HepG2 (cell line): ENCODE results near the gene CBX7. TPM values are rescaled to one million over a fixed set of nuclear protein-coding genes. Genes with fewer than 3 reads are reported as not detected.
A peak's percentile ranks its signal among the peaks of the same experiment; 100 is the strongest.

Experiments
- ATM ChIP-seq: fragments of 450-650 bp; IDR thresholded peaks from 2 replicates; pipeline ENCODE4 v1.7.1; 2017; ENCODE audit warnings: mild to moderate bottlenecking, borderline replicate concordance
- DPF2 ChIP-seq: sonication (generic); formaldehyde crosslinking; IDR thresholded peaks from 2 replicates; pipeline ENCODE4 v1.4.0; 2020; ENCODE audit warnings: mild to moderate bottlenecking, low read depth, missing genetic modification reagents, borderline replicate concordance
- ETV5 ChIP-seq: IDR thresholded peaks from 2 replicates; pipeline ENCODE4 v1.6.1; 2018; ENCODE audit warnings: missing biosample characterization, missing genetic modification reagents, inconsistent platforms, borderline replicate concordance
- FOXK2 ChIP-seq: fragments of 450-650 bp; IDR thresholded peaks from 2 replicates; pipeline ENCODE4 v1.6.1; 2016
- FOXP1 ChIP-seq, 2 experiments: fragments of 450-650 bp in 1 of 2; IDR thresholded peaks; 2 replicates each; pipeline ENCODE4 v1.6.1; 2017 to 2018; ENCODE audit warnings: antibody characterized with exemption in 1 of 2
- HNF4A ChIP-seq: sonication (generic); formaldehyde crosslinking; IDR thresholded peaks from 2 replicates; pipeline ENCODE4 v1.4.0; 2020; ENCODE audit warnings: missing genetic modification reagents
- KLF16 ChIP-seq, 2 experiments: sonication (generic) in 1 of 2; formaldehyde crosslinking in 1 of 2; IDR thresholded peaks; 2 replicates each; pipeline versions ENCODE4 v1.6.1 to v1.8.0; 2016 to 2023; ENCODE audit warnings: missing genetic modification reagents in 2 of 2, missing compliant biosample characterization in 1 of 2
- MNT ChIP-seq: fragments of 450-650 bp; IDR thresholded peaks from 2 replicates; pipeline ENCODE4 v1.6.1; 2016
- NFKBIZ ChIP-seq: IDR thresholded peaks from 2 replicates; pipeline ENCODE4 v1.6.1; 2018; ENCODE audit warnings: missing genetic modification reagents, missing compliant biosample characterization
- NR2F6 ChIP-seq, 2 experiments: IDR thresholded peaks; 2 replicates each; pipeline ENCODE4 v1.6.1; 2016; ENCODE audit warnings: antibody characterized with exemption in 1 of 2, mild to moderate bottlenecking in 1 of 2
- PRDM4 ChIP-seq: sonication (generic); formaldehyde crosslinking; IDR thresholded peaks from 2 replicates; pipeline ENCODE4 v1.9.0; 2021; ENCODE audit warnings: missing genetic modification reagents, borderline replicate concordance
- RFX1 ChIP-seq: fragments of 450-650 bp; IDR thresholded peaks from 2 replicates; pipeline ENCODE4 v1.6.1; 2017
- SOX13 ChIP-seq, 3 experiments: fragments of 450-650 bp in 1 of 3; sonication (generic) in 1 of 3; formaldehyde crosslinking in 1 of 3; IDR thresholded peaks in 2 of 3; conservative IDR thresholded peaks in 1 of 3; 2 replicates each; pipeline versions ENCODE4 v1.5.0 to v1.6.1; 2016 to 2020; ENCODE audit warnings: antibody characterized with exemption in 1 of 3, mild to moderate bottlenecking in 1 of 3, missing compliant biosample characterization in 1 of 3, missing genetic modification reagents in 1 of 3, moderate library complexity in 1 of 3
- SP4 ChIP-seq: sonication (generic); formaldehyde crosslinking; IDR thresholded peaks from 2 replicates; pipeline ENCODE4 v1.8.1; 2023; ENCODE audit warnings: mild to moderate bottlenecking, missing genetic modification reagents
- TBL1XR1 ChIP-seq: fragments of 150-350 bp; IDR thresholded peaks from 2 replicates; pipeline ENCODE4 v1.6.1; 2014; ENCODE audit warnings: borderline replicate concordance, low read length; ENCODE audit not compliant: partially characterized antibody
- polyA plus RNA-seq, 8 experiments: library from polyadenylated mRNA; depleted of rRNA in 3 of 8; stranded (reverse) in 7 of 8; unstranded in 1 of 8; fragments of >200 nt; fragmentation: Illumina TruSeq in 4 of 8; extraction: Trizol in 4 of 8; gene quantifications; 2 replicates each; pipeline versions ENCODE4 v1.2.1 to v1.2.3, GENCODE V29; 2011 to 2016; ENCODE audit warnings: low read depth in 4 of 8, missing spikeins in 1 of 8, mixed read lengths in 1 of 8; ENCODE audit not compliant: insufficient read depth in 1 of 8
- total RNA-seq, 5 experiments: library from RNA; depleted of rRNA; stranded (reverse); fragments of >200 nt; fragmentation: Illumina TruSeq; extraction: Trizol; gene quantifications; 2 replicates each; pipeline ENCODE4 v1.2.3, GENCODE V29; 2016; ENCODE audit warnings: low read depth in 1 of 5
- TF ChIP-seq, protein P1 (sequence below): sonication (generic); formaldehyde crosslinking; IDR thresholded peaks from 2 replicates; pipeline ENCODE4 v1.5.0; 2020; ENCODE audit warnings: mild to moderate bottlenecking, missing genetic modification reagents
- TF ChIP-seq, protein P2 (sequence below): sonication (generic); formaldehyde crosslinking; IDR thresholded peaks from 2 replicates; pipeline ENCODE4 v1.4.0; 2020; ENCODE audit warnings: missing genetic modification reagents
- TF ChIP-seq, protein P3 (sequence below): IDR thresholded peaks from 2 replicates; pipeline ENCODE4 v1.6.1; 2018; ENCODE audit warnings: missing genetic modification reagents

CBX7 gene
- total and polyA plus RNA-seq, 2 of the 13 experiments (the other 11 are each of a cell fraction or from before 2014, with no cell fraction given), result 0.35 to 4.9 TPM

DNA sequence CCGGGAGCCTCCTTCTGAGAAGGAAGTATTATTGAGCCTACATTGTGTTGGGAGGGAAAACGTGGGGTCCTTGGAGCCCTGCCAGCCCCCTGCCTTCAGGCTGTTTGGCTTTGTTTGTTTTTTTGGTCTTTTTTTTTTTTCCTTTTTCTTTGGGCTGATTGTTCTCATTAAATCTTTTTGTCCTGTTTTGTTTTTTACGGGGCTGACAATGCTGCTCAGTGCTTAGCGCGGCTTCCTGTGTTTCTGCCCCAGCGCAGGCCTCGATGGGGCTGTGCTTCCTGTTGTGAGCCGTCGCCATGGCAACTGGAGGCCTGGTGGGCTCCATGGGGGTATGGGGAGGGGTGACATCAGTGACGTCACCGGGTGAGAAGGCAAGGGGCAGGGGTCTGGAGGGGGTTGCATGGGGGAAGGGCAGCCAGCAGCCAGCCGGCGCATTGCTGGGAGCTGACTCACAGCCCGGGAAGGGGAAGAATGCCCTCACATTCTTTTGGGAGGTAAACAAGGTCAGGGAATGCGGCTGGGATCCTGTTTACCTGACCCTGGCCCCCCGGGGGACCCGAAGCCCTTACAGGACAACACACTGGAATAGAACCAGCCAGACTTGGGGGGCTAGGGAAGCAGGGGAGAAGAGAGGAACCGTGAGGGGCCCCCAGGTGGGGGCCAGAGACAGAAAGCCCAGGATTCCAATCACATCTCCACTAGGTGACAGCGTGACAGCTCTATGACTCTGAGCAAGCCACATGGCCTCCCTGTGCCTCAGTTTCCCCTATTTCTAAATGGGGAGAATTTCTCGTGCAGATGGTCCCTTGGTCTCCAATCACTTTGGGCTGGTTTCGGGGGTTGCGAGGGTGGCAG is 22.2 kb upstream of the CBX7 start (continued):
- TF ChIP-seq, protein P1, sequence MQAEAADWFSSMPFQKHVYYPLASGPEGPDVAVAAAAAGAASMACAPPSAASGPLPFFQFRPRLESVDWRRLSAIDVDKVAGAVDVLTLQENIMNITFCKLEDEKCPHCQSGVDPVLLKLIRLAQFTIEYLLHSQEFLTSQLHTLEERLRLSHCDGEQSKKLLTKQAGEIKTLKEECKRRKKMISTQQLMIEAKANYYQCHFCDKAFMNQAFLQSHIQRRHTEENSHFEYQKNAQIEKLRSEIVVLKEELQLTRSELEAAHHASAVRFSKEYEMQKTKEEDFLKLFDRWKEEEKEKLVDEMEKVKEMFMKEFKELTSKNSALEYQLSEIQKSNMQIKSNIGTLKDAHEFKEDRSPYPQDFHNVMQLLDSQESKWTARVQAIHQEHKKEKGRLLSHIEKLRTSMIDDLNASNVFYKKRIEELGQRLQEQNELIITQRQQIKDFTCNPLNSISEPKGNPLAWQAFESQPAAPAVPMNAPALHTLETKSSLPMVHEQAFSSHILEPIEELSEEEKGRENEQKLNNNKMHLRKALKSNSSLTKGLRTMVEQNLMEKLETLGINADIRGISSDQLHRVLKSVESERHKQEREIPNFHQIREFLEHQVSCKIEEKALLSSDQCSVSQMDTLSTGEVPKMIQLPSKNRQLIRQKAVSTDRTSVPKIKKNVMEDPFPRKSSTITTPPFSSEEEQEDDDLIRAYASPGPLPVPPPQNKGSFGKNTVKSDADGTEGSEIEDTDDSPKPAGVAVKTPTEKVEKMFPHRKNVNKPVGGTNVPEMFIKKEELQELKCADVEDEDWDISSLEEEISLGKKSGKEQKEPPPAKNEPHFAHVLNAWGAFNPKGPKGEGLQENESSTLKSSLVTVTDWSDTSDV (CRISPR knock-in tag), result 0 out of 2 replicates have a peak, but pooled peaks have one; percentile 69
- TF ChIP-seq SOX13 (IDR thresholded peaks at IDR 0.05), result peak; percentile 45; the same call in 1 of the 2 replicates
- peak in 1 of 2 experiments; percentile 85; a peak in 2 of 4 replicates for TF ChIP-seq SOX13 (CRISPR knock-in tag; conservative IDR thresholded peaks at IDR 0.05 in 1 of 2, IDR thresholded peaks at IDR 0.05 in 1 of 2)
- TF ChIP-seq FOXK2, result peak; percentile 91
- TF ChIP-seq ETV5, result peak; percentile 92
- TF ChIP-seq, protein P2, sequence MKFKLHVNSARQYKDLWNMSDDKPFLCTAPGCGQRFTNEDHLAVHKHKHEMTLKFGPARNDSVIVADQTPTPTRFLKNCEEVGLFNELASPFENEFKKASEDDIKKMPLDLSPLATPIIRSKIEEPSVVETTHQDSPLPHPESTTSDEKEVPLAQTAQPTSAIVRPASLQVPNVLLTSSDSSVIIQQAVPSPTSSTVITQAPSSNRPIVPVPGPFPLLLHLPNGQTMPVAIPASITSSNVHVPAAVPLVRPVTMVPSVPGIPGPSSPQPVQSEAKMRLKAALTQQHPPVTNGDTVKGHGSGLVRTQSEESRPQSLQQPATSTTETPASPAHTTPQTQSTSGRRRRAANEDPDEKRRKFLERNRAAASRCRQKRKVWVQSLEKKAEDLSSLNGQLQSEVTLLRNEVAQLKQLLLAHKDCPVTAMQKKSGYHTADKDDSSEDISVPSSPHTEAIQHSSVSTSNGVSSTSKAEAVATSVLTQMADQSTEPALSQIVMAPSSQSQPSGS (CRISPR knock-in tag), result peak; percentile 95
- peak in 1 of 2 experiments; percentile 72; a peak in 2 of 4 replicates for TF ChIP-seq KLF16 (CRISPR knock-in tag; IDR thresholded peaks at IDR 0.05)
- peak; percentile 96 for TF ChIP-seq NR2F6 (IDR thresholded peaks at IDR 0.05)
- peak; percentile 99 for TF ChIP-seq NR2F6 (CRISPR knock-in tag; IDR thresholded peaks at IDR 0.05)
- TF ChIP-seq DPF2 (CRISPR knock-in tag), result peak; percentile 87
- TF ChIP-seq PRDM4 (CRISPR knock-in tag), result no peak
- TF ChIP-seq TBL1XR1, result peak; percentile 87
- TF ChIP-seq, protein P3, sequence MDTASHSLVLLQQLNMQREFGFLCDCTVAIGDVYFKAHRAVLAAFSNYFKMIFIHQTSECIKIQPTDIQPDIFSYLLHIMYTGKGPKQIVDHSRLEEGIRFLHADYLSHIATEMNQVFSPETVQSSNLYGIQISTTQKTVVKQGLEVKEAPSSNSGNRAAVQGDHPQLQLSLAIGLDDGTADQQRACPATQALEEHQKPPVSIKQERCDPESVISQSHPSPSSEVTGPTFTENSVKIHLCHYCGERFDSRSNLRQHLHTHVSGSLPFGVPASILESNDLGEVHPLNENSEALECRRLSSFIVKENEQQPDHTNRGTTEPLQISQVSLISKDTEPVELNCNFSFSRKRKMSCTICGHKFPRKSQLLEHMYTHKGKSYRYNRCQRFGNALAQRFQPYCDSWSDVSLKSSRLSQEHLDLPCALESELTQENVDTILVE, result peak; percentile 81
- peak; percentile 90 for TF ChIP-seq RFX1
- TF ChIP-seq ATM, result no peak
- peak; percentile 98 for TF ChIP-seq FOXP1 (IDR thresholded peaks at IDR 0.05)
- TF ChIP-seq FOXP1 (CRISPR knock-in tag; IDR thresholded peaks at IDR 0.05), result peak; percentile 99
- TF ChIP-seq HNF4A (CRISPR knock-in tag), result peak; percentile 46; the same call in 1 of the 2 replicates
- TF ChIP-seq MNT, result peak; percentile 22; the same call in 1 of the 2 replicates
- TF ChIP-seq NFKBIZ, result peak; percentile 85
- peak; percentile 72; the same call in 1 of the 2 replicates for TF ChIP-seq SP4
